ENCODE results near the gene ZNF608. TPM values are rescaled to one million over a fixed set of nuclear protein-coding genes. Genes with fewer than 3 reads are reported as not detected.

Gene ZNF608
- total and polyA plus RNA-seq, 2 experiments from 2014 or later, result 20.5 to 42.4 TPM

DNA sequence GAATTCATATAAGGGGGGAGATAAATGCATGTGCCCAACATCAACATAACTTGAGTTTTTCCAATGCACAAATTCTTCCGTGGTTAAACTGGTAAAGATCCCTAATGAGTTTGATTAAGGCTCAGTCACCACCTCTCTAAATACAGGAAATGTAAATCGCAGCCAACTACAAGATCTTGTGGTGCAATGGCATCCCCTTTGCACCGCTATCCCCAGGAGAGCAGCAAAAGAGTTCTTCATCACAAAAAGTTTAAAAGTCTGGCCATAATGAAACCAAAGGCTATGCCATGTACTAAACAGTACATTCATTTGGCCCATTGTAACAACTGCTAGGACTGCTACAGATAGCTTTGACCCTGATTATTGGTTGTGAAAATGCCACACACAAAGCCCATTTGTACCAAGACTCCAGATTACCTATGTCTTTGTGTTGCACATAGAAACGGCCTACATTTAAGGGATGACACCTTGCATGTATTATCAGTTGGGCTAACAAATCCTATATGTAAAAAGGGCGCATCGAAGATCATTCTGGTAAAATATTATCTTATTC lies 44.5 kb downstream of the ZNF608 start:
- ATAC-seq (no peak; the same call in 2 of the 3 replicates), DNase-seq (ENCODE audit: low spot score) (no peak)
- peaks cover 5% of the 10 kb centered on the region for H3K27me3 Mint-ChIP-seq (ENCODE audit: insufficient read depth, low read depth, poor library complexity)
- no peaks in the 10 kb centered on the region for H3K9me2 ChIP-seq (ENCODE audit: insufficient read depth)
- 0 out of 2 replicates have a peak overlapping the region, but pooled peaks have one; percentile 48 for H3K27ac ChIP-seq (ENCODE audit: low read depth)
- no peak overlapping the region for H3K4me3 ChIP-seq
- H3K79me2 ChIP-seq (replicated peaks; ENCODE audit: insufficient read depth), result peaks cover 98% of the 10 kb centered on the region
- no peak overlapping the region for H3K27ac Mint-ChIP-seq
- H3F3A ChIP-seq (replicated peaks; ENCODE audit: low read depth), result no peaks in the 10 kb centered on the region
- no peak overlapping the region for H2AFZ ChIP-seq
- no peaks in the 10 kb centered on the region for H3K27me3 ChIP-seq (ENCODE audit: insufficient read depth)
- H3K4me2 ChIP-seq, result peak overlapping the region; percentile 37
- no peak for TF ChIP-seq ZNF331 (CRISPR knock-in tag; IDR thresholded peaks at IDR 0.05; ENCODE audit: low read depth)
- no peaks in the 10 kb centered on the region for H3K36me3 ChIP-seq (ENCODE audit: insufficient read depth)
- H3K4me3 Mint-ChIP-seq, result no peak overlapping the region
- peaks cover 86% of the 10 kb centered on the region for H3K4me1 ChIP-seq (ENCODE audit: insufficient read depth)
- H3K9me3 Mint-ChIP-seq, result no peaks in the 10 kb centered on the region
- H3K4me1 Mint-ChIP-seq, result peaks cover 95% of the 10 kb centered on the region
- H4K20me1 ChIP-seq (replicated peaks; ENCODE audit: insufficient read depth), result no peaks in the 10 kb centered on the region; the same call in 1 of the 2 replicates
- H3K36me3 Mint-ChIP-seq (ENCODE audit: low read depth), result peaks cover 4% of the 10 kb centered on the region; the same call in 2 of the 3 replicates

DNA sequence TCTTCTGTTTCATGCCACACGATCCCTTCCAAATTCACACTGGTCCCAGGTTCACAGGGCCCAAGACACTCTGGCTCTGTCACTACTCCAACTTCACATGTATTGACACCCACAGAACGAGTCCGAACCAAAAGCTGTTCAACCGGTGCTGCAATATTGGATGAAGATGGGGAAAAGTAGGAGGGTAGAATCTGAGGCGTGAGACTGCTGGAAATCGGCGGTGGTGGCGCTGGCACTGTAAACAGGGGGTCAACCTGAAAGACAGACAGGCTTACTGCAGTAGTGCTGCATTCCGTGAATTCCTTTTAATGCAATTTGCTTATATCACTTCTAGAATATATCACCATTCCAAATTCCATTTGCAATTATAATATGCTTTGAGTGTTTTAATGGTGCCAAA lies 45.4 kb downstream of the ZNF608 start:
- peaks cover 5% of the 10 kb centered on the region for H3K27me3 Mint-ChIP-seq (ENCODE audit: insufficient read depth, low read depth, poor library complexity)

More for the DNA sequence above, 45.4 kb downstream of the ZNF608 start:
- Histone ChIP-seq H4K20me1 (replicated peaks; ENCODE audit: insufficient read depth) (no peaks in the 10 kb centered on the region; the same call in 1 of the 2 replicates), H3K79me2 (replicated peaks; ENCODE audit: insufficient read depth) (peaks cover 98% of the 10 kb centered on the region), H3F3A (replicated peaks; ENCODE audit: low read depth) (no peaks in the 10 kb centered on the region), H3K27me3 (ENCODE audit: insufficient read depth) (no peaks in the 10 kb centered on the region), H3K9me2 (ENCODE audit: insufficient read depth) (no peaks in the 10 kb centered on the region), H3K4me1 (ENCODE audit: insufficient read depth) (peaks cover 76% of the 10 kb centered on the region), H2AFZ (no peak overlapping the region), H3K27ac (ENCODE audit: low read depth) (peak overlapping the region; percentile 76; the same call in 1 of the 2 replicates), H3K36me3 (ENCODE audit: insufficient read depth) (no peaks in the 10 kb centered on the region), H3K4me3 (peak overlapping the region; percentile 9; the same call in 1 of the 2 replicates), H3K4me2 (peak overlapping the region; percentile 37)
- Mint-ChIP-seq H3K27ac (peak overlapping the region; percentile 57), H3K36me3 (ENCODE audit: low read depth) (peaks cover 13% of the 10 kb centered on the region), H3K9me3 (no peaks in the 10 kb centered on the region), H3K4me1 (peaks cover 95% of the 10 kb centered on the region), H3K4me3 (peak overlapping the region; percentile 14; the same call in 1 of the 3 replicates)
- ATAC-seq (peak; percentile 61), DNase-seq (ENCODE audit: low spot score) (peak; percentile 60)
- TF ChIP-seq CREB1 (CRISPR knock-in tag; IDR thresholded peaks at IDR 0.05; ENCODE audit: low read depth) (no peak), ZNF331 (CRISPR knock-in tag; IDR thresholded peaks at IDR 0.05; ENCODE audit: low read depth) (no peak), EZH2 (IDR thresholded peaks at IDR 0.05; ENCODE audit: low read depth, unreplicated experiment) (no peak), JUNB (IDR thresholded peaks at IDR 0.05; ENCODE audit: unreplicated experiment) (no peak), NANOG (IDR thresholded peaks at IDR 0.05; ENCODE audit: borderline replicate concordance) (no peak), ZNF114 (CRISPR knock-in tag; IDR thresholded peaks at IDR 0.05) (no peak), POLR2AphosphoS5 (IDR thresholded peaks at IDR 0.05; ENCODE audit: low read depth) (no peak), EZH2phosphoT487 (IDR thresholded peaks at IDR 0.05; ENCODE audit: unreplicated experiment) (no peak)
- TF ChIP-seq, protein P1, sequence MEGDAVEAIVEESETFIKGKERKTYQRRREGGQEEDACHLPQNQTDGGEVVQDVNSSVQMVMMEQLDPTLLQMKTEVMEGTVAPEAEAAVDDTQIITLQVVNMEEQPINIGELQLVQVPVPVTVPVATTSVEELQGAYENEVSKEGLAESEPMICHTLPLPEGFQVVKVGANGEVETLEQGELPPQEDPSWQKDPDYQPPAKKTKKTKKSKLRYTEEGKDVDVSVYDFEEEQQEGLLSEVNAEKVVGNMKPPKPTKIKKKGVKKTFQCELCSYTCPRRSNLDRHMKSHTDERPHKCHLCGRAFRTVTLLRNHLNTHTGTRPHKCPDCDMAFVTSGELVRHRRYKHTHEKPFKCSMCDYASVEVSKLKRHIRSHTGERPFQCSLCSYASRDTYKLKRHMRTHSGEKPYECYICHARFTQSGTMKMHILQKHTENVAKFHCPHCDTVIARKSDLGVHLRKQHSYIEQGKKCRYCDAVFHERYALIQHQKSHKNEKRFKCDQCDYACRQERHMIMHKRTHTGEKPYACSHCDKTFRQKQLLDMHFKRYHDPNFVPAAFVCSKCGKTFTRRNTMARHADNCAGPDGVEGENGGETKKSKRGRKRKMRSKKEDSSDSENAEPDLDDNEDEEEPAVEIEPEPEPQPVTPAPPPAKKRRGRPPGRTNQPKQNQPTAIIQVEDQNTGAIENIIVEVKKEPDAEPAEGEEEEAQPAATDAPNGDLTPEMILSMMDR (conservative IDR thresholded peaks at IDR 0.05; ENCODE audit: low read depth in 2 of 2), result no peak
- TF ChIP-seq, protein P2, sequence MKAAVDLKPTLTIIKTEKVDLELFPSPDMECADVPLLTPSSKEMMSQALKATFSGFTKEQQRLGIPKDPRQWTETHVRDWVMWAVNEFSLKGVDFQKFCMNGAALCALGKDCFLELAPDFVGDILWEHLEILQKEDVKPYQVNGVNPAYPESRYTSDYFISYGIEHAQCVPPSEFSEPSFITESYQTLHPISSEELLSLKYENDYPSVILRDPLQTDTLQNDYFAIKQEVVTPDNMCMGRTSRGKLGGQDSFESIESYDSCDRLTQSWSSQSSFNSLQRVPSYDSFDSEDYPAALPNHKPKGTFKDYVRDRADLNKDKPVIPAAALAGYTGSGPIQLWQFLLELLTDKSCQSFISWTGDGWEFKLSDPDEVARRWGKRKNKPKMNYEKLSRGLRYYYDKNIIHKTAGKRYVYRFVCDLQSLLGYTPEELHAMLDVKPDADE (IDR thresholded peaks at IDR 0.05), result no peak

Data from GM23338 (cell line).